ENCODE measurements around the gene PPP1R1A.

Gene PPP1R1A

GRCh38 chr12:54569995-54570528 lies 18.4 kb downstream of the PPP1R1A start:
- no peak for DNase-seq

GRCh38 chr12:54569072-54569471 lies 19.4 kb downstream of the PPP1R1A start:
- no peak for DNase-seq

GRCh38 chr12:54566792-54567191 lies 21.7 kb downstream of the PPP1R1A start:
- DNase-seq: no peak

- DNase-seq: no peak
Measured at GRCh38 chr12:54565986-54566544, 22.4 kb downstream of the PPP1R1A start.

- DNase-seq: no peak
Measured at GRCh38 chr12:54565310-54565985, 23.0 kb downstream of the PPP1R1A start.

- no peak for DNase-seq
Measured at GRCh38 chr12:54564768-54565167, 23.7 kb downstream of the PPP1R1A start.

- no peak for DNase-seq
Measured at GRCh38 chr12:54563787-54564186, 24.7 kb downstream of the PPP1R1A start.

- DNase-seq: no peak
Measured at GRCh38 chr12:54562750-54563356, 25.6 kb downstream of the PPP1R1A start.

GRCh38 chr12:54561164-54561563 lies 27.3 kb downstream of the PPP1R1A start:
- no peak for DNase-seq

- no peak for DNase-seq
Measured at GRCh38 chr12:54560374-54560858, 28.0 kb downstream of the PPP1R1A start.

GRCh38 chr12:54558759-54559158 lies 29.7 kb downstream of the PPP1R1A start:
- DNase-seq: no peak

- DNase-seq: no peak
Measured at GRCh38 chr12:54558311-54558710, 30.1 kb downstream of the PPP1R1A start.

- no peak for DNase-seq
Measured at GRCh38 chr12:54555670-54556257, 32.7 kb downstream of the PPP1R1A start.

GRCh38 chr12:54549774-54550451 lies 38.5 kb downstream of the PPP1R1A start:
- DNase-seq: no peak

GRCh38 chr12:54546511-54546910 lies 41.9 kb downstream of the PPP1R1A start:
- DNase-seq: no peak

- DNase-seq: no peak
Measured at GRCh38 chr12:54544743-54545142, 43.7 kb downstream of the PPP1R1A start.

GRCh38 chr12:54543526-54543925 lies 44.9 kb downstream of the PPP1R1A start:
- DNase-seq: no peak

- DNase-seq: no peak
Measured at GRCh38 chr12:54541751-54542290, 46.6 kb downstream of the PPP1R1A start.

- DNase-seq: no peak
Measured at GRCh38 chr12:54538136-54538700, 50.2 kb downstream of the PPP1R1A start.

GRCh38 chr12:54535474-54535873 lies 53.0 kb downstream of the PPP1R1A start:
- no peak for DNase-seq

GRCh38 chr12:54529581-54529980 lies 58.9 kb downstream of the PPP1R1A start:
- DNase-seq: no peak
